ENCODE data around the gene OGFOD3.
"Not testable (repeated sequence)": the region's sequence is repeated elsewhere in the genome, so short reads cannot be mapped to it uniquely, and the experiment has no call there.

The OGFOD3 gene

GRCh38 chr17:82418001-82418986, at the start of gene OGFOD3, which contains the start of gene HEXD:
OGFOD3 (minus strand) TSS chr17:82418586; CDS start chr17:82418485, 101 bp downstream.
HEXD (plus strand) TSS chr17:82418347; CDS start chr17:82419800, 1,453 bp downstream.
- DNase-seq: peak; percentile 23 to 95

GRCh38 chr17:82465023-82465603, 46.7 kb upstream of the OGFOD3 start:
- DNase-seq: no peak

GRCh38 chr17:82464567-82464929, 46.2 kb upstream of the OGFOD3 start:
- no peak for DNase-seq

GRCh38 chr17:82463925-82464566, 45.7 kb upstream of the OGFOD3 start:
- DNase-seq: no peak

GRCh38 chr17:82463391-82463790, 45.0 kb upstream of the OGFOD3 start:
- no peak for DNase-seq

- no peak for DNase-seq
Measured at GRCh38 chr17:82461827-82462524, 43.6 kb upstream of the OGFOD3 start.

GRCh38 chr17:82459936-82460335, 41.5 kb upstream of the OGFOD3 start:
- not testable (repeated sequence) for DNase-seq

- DNase-seq: peak in 1 of 2 experiments; percentile 56
Measured at GRCh38 chr17:82458885-82459424, 40.6 kb upstream of the OGFOD3 start.

GRCh38 chr17:82458179-82458884, 39.9 kb upstream of the OGFOD3 start, which contains the start of gene NARF:
NARF (plus strand) TSS chr17:82458741; CDS start chr17:82458804, 63 bp downstream.
- peak; percentile 97 to 99 for DNase-seq

- DNase-seq: peak in 1 of 2 experiments; percentile 91
Measured at GRCh38 chr17:82457929-82458178, 39.5 kb upstream of the OGFOD3 start.

GRCh38 chr17:82457073-82457928, 38.9 kb upstream of the OGFOD3 start:
- no peak for DNase-seq

GRCh38 chr17:82453706-82454105, 35.3 kb upstream of the OGFOD3 start:
- not testable (repeated sequence) for DNase-seq

- not testable (repeated sequence) for DNase-seq
Measured at GRCh38 chr17:82453151-82453550, 34.8 kb upstream of the OGFOD3 start.

- DNase-seq: no peak
Measured at GRCh38 chr17:82452162-82452561, 33.8 kb upstream of the OGFOD3 start.

GRCh38 chr17:82450357-82451106, 32.1 kb upstream of the OGFOD3 start, which contains the start of gene CYBC1:
CYBC1 (minus strand) TSS chr17:82450752; CDS start chr17:82449254, 1,498 bp downstream.
- DNase-seq: peak; percentile 54 to 97

- DNase-seq: no peak
Measured at GRCh38 chr17:82449883-82450356, 31.5 kb upstream of the OGFOD3 start.

GRCh38 chr17:82449131-82449882, 30.9 kb upstream of the OGFOD3 start:
- peak in 1 of 2 experiments; percentile 39 for DNase-seq

- DNase-seq: no peak
Measured at GRCh38 chr17:82447876-82448275, 29.5 kb upstream of the OGFOD3 start.

- DNase-seq: no peak
Measured at GRCh38 chr17:82446649-82447048, 28.3 kb upstream of the OGFOD3 start.
